K562 (cell line): Measurements from ENCODE around the gene ALKBH4. TPM values are rescaled to one million over a fixed set of nuclear protein-coding genes. Genes with fewer than 3 reads are reported as not detected.
A peak's percentile ranks its signal among the peaks of the same experiment; 100 is the strongest.

Experiments
- ATAC-seq: fragments of 200-7000 bp; cut with Tn5 transposase; 3 replicates; pipeline ENCODE4 v1.9.1; 2020; ENCODE audit warnings: moderate library complexity
- BruUV-seq: library from RNA; stranded (reverse); fragments of 400-500 nt; replicated peaks from 2 replicates; lab custom pipeline; 2021; lab: Mats Ljungman, UMichigan
- CTCF ChIA-PET: fragments of 300-600 bp; formaldehyde crosslinking; extraction: SDS; loops from one replicate; lab custom pipeline; 2021; ENCODE audit warnings: low intra/inter-chr PET ratio; lab: Yijun Ruan, JAX
- POLR2A ChIA-PET: fragments of 300-600, 350-650 bp; sonication (Branson Sonifier 250); formaldehyde crosslinking; extraction: SDS; loops from one replicate; lab custom pipeline; 2021; ENCODE audit warnings: antibody characterized with exemption, inconsistent platforms; lab: Yijun Ruan, JAX
- DNase-seq, 4 experiments: peaks; one replicate each; pipeline versions ENCODE4 v3.0.0 to v3.0.0-alpha.2; 2011 to 2018; ENCODE audit warnings: low spot score in 3 of 4, mixed read lengths in 3 of 4; ENCODE audit errors: extremely low read depth in 1 of 4
- FAIRE-seq: peaks from 2 replicates; lab custom pipeline; 2011; peaks lifted over from hg19 to GRCh38; lab: Jason Lieb, UNC
- H2AFZ ChIP-seq: 2 replicates; pipeline ENCODE4 v1.6.0; 2011; ENCODE audit warnings: low read depth, low read length, control low read depth, inconsistent platforms
- H3K27ac ChIP-seq: fragments of 200-600 bp; 3 replicates; pipeline ENCODE4 v1.8.0; 2011; ENCODE audit warnings: low read depth, mild to moderate bottlenecking, control low read depth, inconsistent platforms, low read length, moderate library complexity, mixed read lengths; ENCODE audit errors: extremely low read depth
- H3K27me3 ChIP-seq, 2 experiments: fragments of 300-600 bp in 1 of 2; 2 replicates in 1 of 2; 3 replicates in 1 of 2; pipeline versions ENCODE4 v1.6.0 to v1.8.0; 2011; ENCODE audit warnings: inconsistent platforms in 2 of 2, low read length in 2 of 2, mild to moderate bottlenecking in 1 of 2, mixed read lengths in 1 of 2, moderate library complexity in 1 of 2; ENCODE audit not compliant: control insufficient read depth in 2 of 2, insufficient read depth in 2 of 2
- H3K36me3 ChIP-seq: fragments of 300-600 bp; 3 replicates; pipeline ENCODE4 v1.8.0; 2011; ENCODE audit warnings: mild to moderate bottlenecking, low read length, inconsistent platforms; ENCODE audit not compliant: control insufficient read depth, insufficient read depth
- H3K4me1 ChIP-seq, 2 experiments: fragments of 200-600 bp in 1 of 2; replicated peaks in 1 of 2; 2 replicates in 1 of 2; 3 replicates in 1 of 2; pipeline versions ENCODE4 v1.5.1 to v1.8.0; 2011; ENCODE audit warnings: inconsistent platforms in 2 of 2, low read length in 2 of 2, mild to moderate bottlenecking in 1 of 2, mixed read lengths in 1 of 2, moderate library complexity in 1 of 2; ENCODE audit not compliant: control insufficient read depth in 2 of 2, insufficient read depth in 2 of 2
- H3K4me2 ChIP-seq: 2 replicates; pipeline ENCODE4 v1.6.1; 2011; ENCODE audit warnings: low read length, control low read depth, inconsistent platforms, mixed read lengths; ENCODE audit not compliant: insufficient read depth
- H3K4me3 ChIP-seq: fragments of 200-600 bp; sonication (generic), shearing (Covaris generic); 2 replicates; pipeline ENCODE4 v1.5.1; 2016; ENCODE audit warnings: control low read depth, inconsistent platforms
- H3K79me2 ChIP-seq: fragments of 200-600 bp; 3 replicates; pipeline ENCODE4 v1.8.0; 2011; ENCODE audit warnings: low read length, inconsistent platforms; ENCODE audit not compliant: control insufficient read depth, insufficient read depth
- H3K9ac ChIP-seq, 2 experiments: 2 replicates each; pipeline versions ENCODE4 v1.6.0 to v1.6.1; 2011; ENCODE audit warnings: low read depth in 2 of 2, low read length in 2 of 2, control low read depth in 1 of 2, inconsistent platforms in 1 of 2, mild to moderate bottlenecking in 1 of 2, mixed read lengths in 1 of 2; ENCODE audit not compliant: insufficient read depth in 1 of 2
- H3K9me1 ChIP-seq: one replicate; pipeline ENCODE4 v1.6.0; 2011; ENCODE audit warnings: inconsistent platforms, mild to moderate bottlenecking, low read length, moderate library complexity; ENCODE audit not compliant: control insufficient read depth, insufficient read depth
- H3K9me3 ChIP-seq: replicated peaks from 2 replicates; pipeline ENCODE4 v1.5.1; 2011; ENCODE audit warnings: low read depth, low read length, inconsistent platforms; ENCODE audit not compliant: control insufficient read depth, insufficient read depth
- H4K20me1 ChIP-seq: replicated peaks from 2 replicates; pipeline ENCODE4 v1.6.1; 2011; ENCODE audit warnings: low read length, inconsistent platforms, mixed read lengths; ENCODE audit not compliant: control insufficient read depth, insufficient read depth
- BRCA1 ChIP-seq, 2 experiments: fragments of 450-650 bp in 1 of 2; sonication (generic) in 1 of 2; formaldehyde crosslinking in 1 of 2; IDR thresholded peaks; 2 replicates each; pipeline versions ENCODE4 v1.5.0 to v1.6.1; 2017 to 2020; ENCODE audit warnings: mild to moderate bottlenecking in 1 of 2, missing genetic modification reagents in 1 of 2
- DDX20 ChIP-seq: fragments of 450-650 bp; IDR thresholded peaks from 2 replicates; pipeline ENCODE4 v1.6.1; 2016; ENCODE audit warnings: missing genetic modification characterization, low read depth, mild to moderate bottlenecking, missing compliant biosample characterization, moderate library complexity
- IRF2 ChIP-seq: sonication (generic); formaldehyde crosslinking; IDR thresholded peaks from 2 replicates; pipeline ENCODE4 v1.8.1; 2022; ENCODE audit warnings: mild to moderate bottlenecking, missing genetic modification reagents
- NFIC ChIP-seq: fragments of 450-650 bp; IDR thresholded peaks from 2 replicates; pipeline ENCODE4 v1.6.1; 2017; ENCODE audit warnings: mild to moderate bottlenecking, inconsistent platforms
- SMAD4 ChIP-seq: fragments of 250-450 bp; sonication (Bioruptor Pico); conservative IDR thresholded peaks from 2 replicates; pipeline ENCODE4 v1.8.0; 2021; ENCODE audit warnings: inconsistent platforms, mild to moderate bottlenecking, moderate library complexity
- SMC3 ChIP-seq: conservative IDR thresholded peaks from 2 replicates; pipeline ENCODE4 v1.6.1; 2011; ENCODE audit warnings: low read depth, low read length, improper control_type of control experiment; ENCODE audit not compliant: insufficient read depth
- STAT5B ChIP-seq: fragments of 250-450 bp; sonication (Bioruptor Pico); IDR thresholded peaks from 2 replicates; pipeline ENCODE4 v1.8.0; 2021; ENCODE audit warnings: mild to moderate bottlenecking, inconsistent platforms
- TFAM ChIP-seq: fragments of 250-450 bp; sonication (Bioruptor Pico); conservative IDR thresholded peaks from 2 replicates; pipeline ENCODE4 v1.5.0; 2021; ENCODE audit warnings: mild to moderate bottlenecking, moderate library complexity
- TRIM24 ChIP-seq, 2 experiments: fragments of 450-650 bp; IDR thresholded peaks; 2 replicates each; pipeline ENCODE4 v1.6.1; 2016
- XRCC3 ChIP-seq: fragments of 450-650 bp; IDR thresholded peaks from 2 replicates; pipeline ENCODE4 v1.6.1; 2017; ENCODE audit warnings: mild to moderate bottlenecking, moderate library complexity
- ZC3H8 ChIP-seq: fragments of 450-650 bp; IDR thresholded peaks from 2 replicates; pipeline ENCODE4 v1.6.1; 2017
- WGBS: fragments of 100-300 bp; shearing (Covaris generic); methylation state at CpG from one replicate; pipeline ENCODE4 v1.1.6; 2016; ENCODE audit warnings: low coverage, mixed read lengths; ENCODE audit not compliant: insufficient coverage; ENCODE audit errors: missing lambda C conversion rate; 5-methylcytosine and 5-hydroxymethylcytosine counted together
- in situ Hi-C: fragments of 300-500 bp; cut with MboI; formaldehyde crosslinking; loops from 4 replicates; pipeline ENCODE4 v1.15.0; 2018; ENCODE audit warnings: inconsistent platforms, mixed read lengths
- intact Hi-C: fragments of 100-400 bp; cut with micrococcal nuclease; formaldehyde crosslinking; loops from 2 replicates; pipeline ENCODE4 v1.14.2; 2022
- polyA plus RNA-seq, 8 experiments: library from polyadenylated mRNA; depleted of rRNA in 4 of 8; stranded (reverse) in 5 of 8; unstranded in 3 of 8; fragments of >200 nt; fragmentation: Nextera tagmentation in 2 of 8; fragmentation: Illumina TruSeq in 1 of 8; extraction: Ambion mirVana in 2 of 8; extraction: Trizol in 1 of 8; gene quantifications; 2 replicates each; pipeline versions ENCODE4 v1.2.1 to v1.2.3, GENCODE V29; 2011 to 2014; ENCODE audit warnings: inconsistent platforms in 1 of 8, missing spikeins in 1 of 8
- total RNA-seq, 7 experiments: library from RNA; depleted of rRNA in 6 of 7; stranded (reverse); fragments of >200 nt in 6 of 7; fragmentation: Illumina TruSeq in 2 of 7; extraction: Trizol in 2 of 7; gene quantifications; 2 replicates each; pipeline versions ENCODE4 v1.2.1 to v1.2.3, GENCODE V29; 2011 to 2021; ENCODE audit warnings: low replicate concordance in 1 of 7
- TF ChIP-seq, protein P1 (sequence below): fragments of 450-650 bp; formaldehyde crosslinking; IDR thresholded peaks from 2 replicates; pipeline ENCODE4 v1.4.0; 2022; ENCODE audit warnings: mild to moderate bottlenecking, moderate library complexity
- TF ChIP-seq, protein P2 (sequence below), 2 experiments: fragments of 450-650 bp in 1 of 2; sonication (generic) in 1 of 2; formaldehyde crosslinking in 1 of 2; IDR thresholded peaks in 1 of 2; conservative IDR thresholded peaks in 1 of 2; 2 replicates each; pipeline versions ENCODE4 v1.6.1 to v1.8.1; 2016 to 2023; ENCODE audit warnings: mild to moderate bottlenecking in 2 of 2, moderate library complexity in 2 of 2, inconsistent platforms in 1 of 2, missing genetic modification reagents in 1 of 2
- TF ChIP-seq, protein P3 (sequence below): sonication (generic); formaldehyde crosslinking; IDR thresholded peaks from 2 replicates; pipeline ENCODE4 v1.8.0; 2023; ENCODE audit warnings: mild to moderate bottlenecking, missing genetic modification reagents
- TF ChIP-seq, protein P4 (sequence below), 3 experiments: IDR thresholded peaks in 2 of 3; conservative IDR thresholded peaks in 1 of 3; 2 replicates each; pipeline ENCODE4 v1.5.1; 2011 to 2012; ENCODE audit warnings: low read length in 3 of 3, mild to moderate bottlenecking in 3 of 3, control low read depth in 2 of 3, improper control_type of control experiment in 1 of 3, inconsistent platforms in 1 of 3, low read depth in 1 of 3, mixed read lengths in 1 of 3, moderate library complexity in 1 of 3; ENCODE audit not compliant: insufficient read depth in 2 of 3

Gene ALKBH4
- total and polyA plus RNA-seq, 9 of the 15 experiments (the other 6 are each of a cell fraction or from before 2014, with no cell fraction given) = 4.6 to 21.4 (median 11.8) TPM

DNA sequence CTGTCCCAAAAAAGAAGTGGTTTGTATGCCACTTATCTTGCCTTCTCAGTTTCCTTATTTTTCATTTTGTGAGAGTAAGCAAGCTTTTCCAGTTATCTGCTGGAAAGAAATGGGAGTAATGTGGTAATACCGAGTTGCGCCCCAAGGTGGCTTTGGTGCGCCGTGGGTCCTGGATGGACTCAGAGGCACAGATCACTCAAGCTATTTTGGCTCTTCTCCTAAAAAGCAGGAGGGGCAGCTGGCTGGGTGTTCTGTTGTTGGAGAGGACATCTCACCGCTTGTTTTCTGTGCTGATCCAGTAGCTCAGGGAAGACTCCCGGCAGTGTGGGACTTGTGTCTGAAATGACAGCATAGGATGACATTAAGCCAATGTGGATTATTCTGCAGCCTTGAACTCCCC, 52.1 kb downstream of the ALKBH4 start:
- in situ Hi-C loops = no loop called here
- Histone ChIP-seq H3K79me2 (peaks cover 9% of the 10 kb centered on the region; the same call in 2 of the 3 replicates), H3K36me3 (peaks cover 89% of the 10 kb centered on the region), H3K4me2 (no peak overlapping the region), H2AFZ (no peak overlapping the region), H4K20me1 (peaks cover 9% of the 10 kb centered on the region), H3K4me1 (peaks cover 0 to 4% of the 10 kb centered on the region in 2 experiments; a peak in 3 of 5 replicates), H3K27me3 (no peaks in the 10 kb centered on the region), H3K4me3 (no peak overlapping the region), H3K9ac (no peak overlapping the region), H3K9me3 (0 out of 2 replicates have a peak, but pooled peaks cover 3% of the 10 kb centered on the region), H3K27ac (no peak overlapping the region), H3K9me1 (no peaks in the 10 kb centered on the region)
- intact Hi-C loops = loop anchor here (1.0 kb wide), 1 partner anchor 39 kb away; no protein-coding TSS in a partner anchor
- FAIRE-seq (peak; percentile 82), DNase-seq (peak; percentile 66 to 75 (median 68)), ATAC-seq (peak; percentile 85)
- ChIA-PET POLR2A (interaction anchor here (0.8 to 1.2 kb wide), 2 partner anchors 8 to 58 kb away, joined by 3 to 8 read pairs; no protein-coding TSS in a partner anchor), CTCF (interaction anchor here (1.0 to 1.4 kb wide), 2 partner anchors 38 to 53 kb away, joined by 3 to 4 read pairs; partner anchors contain the start of genes ALKBH4 and LRWD1)
- 72% methylated on average over 6 of the region's 6 CpGs for WGBS
- BruUV-seq = no TSS peak
- no peak for TF ChIP-seq STAT5B
- no peak for TF ChIP-seq BRCA1 (IDR thresholded peaks at IDR 0.05)
- TF ChIP-seq BRCA1 (CRISPR knock-in tag; IDR thresholded peaks at IDR 0.05) = no peak
- TF ChIP-seq TRIM24 (IDR thresholded peaks at IDR 0.05) = no peak
- no peak for TF ChIP-seq IRF2
- no peak for TF ChIP-seq ZC3H8
- TF ChIP-seq, protein P1, sequence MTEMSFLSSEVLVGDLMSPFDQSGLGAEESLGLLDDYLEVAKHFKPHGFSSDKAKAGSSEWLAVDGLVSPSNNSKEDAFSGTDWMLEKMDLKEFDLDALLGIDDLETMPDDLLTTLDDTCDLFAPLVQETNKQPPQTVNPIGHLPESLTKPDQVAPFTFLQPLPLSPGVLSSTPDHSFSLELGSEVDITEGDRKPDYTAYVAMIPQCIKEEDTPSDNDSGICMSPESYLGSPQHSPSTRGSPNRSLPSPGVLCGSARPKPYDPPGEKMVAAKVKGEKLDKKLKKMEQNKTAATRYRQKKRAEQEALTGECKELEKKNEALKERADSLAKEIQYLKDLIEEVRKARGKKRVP = no peak
- TF ChIP-seq NFIC = peak; percentile 44
- no peak for TF ChIP-seq DDX20
- TF ChIP-seq, protein P2, sequence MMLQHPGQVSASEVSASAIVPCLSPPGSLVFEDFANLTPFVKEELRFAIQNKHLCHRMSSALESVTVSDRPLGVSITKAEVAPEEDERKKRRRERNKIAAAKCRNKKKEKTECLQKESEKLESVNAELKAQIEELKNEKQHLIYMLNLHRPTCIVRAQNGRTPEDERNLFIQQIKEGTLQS (IDR thresholded peaks at IDR 0.05) = no peak
- TF ChIP-seq, protein P2 (CRISPR knock-in tag; conservative IDR thresholded peaks at IDR 0.05) = no peak
- TF ChIP-seq SMC3 = peak; percentile 43
- no peak for TF ChIP-seq SMAD4 (CRISPR knock-in tag)
- TF ChIP-seq XRCC3 = no peak
- TF ChIP-seq TFAM (CRISPR knock-in tag) = no peak
- TF ChIP-seq, protein P3, sequence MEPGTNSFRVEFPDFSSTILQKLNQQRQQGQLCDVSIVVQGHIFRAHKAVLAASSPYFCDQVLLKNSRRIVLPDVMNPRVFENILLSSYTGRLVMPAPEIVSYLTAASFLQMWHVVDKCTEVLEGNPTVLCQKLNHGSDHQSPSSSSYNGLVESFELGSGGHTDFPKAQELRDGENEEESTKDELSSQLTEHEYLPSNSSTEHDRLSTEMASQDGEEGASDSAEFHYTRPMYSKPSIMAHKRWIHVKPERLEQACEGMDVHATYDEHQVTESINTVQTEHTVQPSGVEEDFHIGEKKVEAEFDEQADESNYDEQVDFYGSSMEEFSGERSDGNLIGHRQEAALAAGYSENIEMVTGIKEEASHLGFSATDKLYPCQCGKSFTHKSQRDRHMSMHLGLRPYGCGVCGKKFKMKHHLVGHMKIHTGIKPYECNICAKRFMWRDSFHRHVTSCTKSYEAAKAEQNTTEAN = no peak
- TF ChIP-seq, protein P4, sequence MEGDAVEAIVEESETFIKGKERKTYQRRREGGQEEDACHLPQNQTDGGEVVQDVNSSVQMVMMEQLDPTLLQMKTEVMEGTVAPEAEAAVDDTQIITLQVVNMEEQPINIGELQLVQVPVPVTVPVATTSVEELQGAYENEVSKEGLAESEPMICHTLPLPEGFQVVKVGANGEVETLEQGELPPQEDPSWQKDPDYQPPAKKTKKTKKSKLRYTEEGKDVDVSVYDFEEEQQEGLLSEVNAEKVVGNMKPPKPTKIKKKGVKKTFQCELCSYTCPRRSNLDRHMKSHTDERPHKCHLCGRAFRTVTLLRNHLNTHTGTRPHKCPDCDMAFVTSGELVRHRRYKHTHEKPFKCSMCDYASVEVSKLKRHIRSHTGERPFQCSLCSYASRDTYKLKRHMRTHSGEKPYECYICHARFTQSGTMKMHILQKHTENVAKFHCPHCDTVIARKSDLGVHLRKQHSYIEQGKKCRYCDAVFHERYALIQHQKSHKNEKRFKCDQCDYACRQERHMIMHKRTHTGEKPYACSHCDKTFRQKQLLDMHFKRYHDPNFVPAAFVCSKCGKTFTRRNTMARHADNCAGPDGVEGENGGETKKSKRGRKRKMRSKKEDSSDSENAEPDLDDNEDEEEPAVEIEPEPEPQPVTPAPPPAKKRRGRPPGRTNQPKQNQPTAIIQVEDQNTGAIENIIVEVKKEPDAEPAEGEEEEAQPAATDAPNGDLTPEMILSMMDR (IDR thresholded peaks at IDR 0.05 in 2 of 3, conservative IDR thresholded peaks at IDR 0.05 in 1 of 3; ENCODE audit: insufficient read depth in 2 of 3, low read depth in 1 of 3, low read length in 3 of 3) = peak; percentile 70 to 86 (median 78)
